OCI-LY3 (cell line): ENCODE results near the gene PLEK2.
A peak's percentile ranks its signal among the peaks of the same experiment; 100 is the strongest.
"Not testable (repeated sequence)": the region's sequence is repeated elsewhere in the genome, so short reads cannot be mapped to it uniquely, and the experiment has no call there.

Experiments
- H2AFZ ChIP-seq: fragments of 200-600, 300-600 bp; shearing (Covaris generic); 2 replicates; pipeline ENCODE4 v1.6.0; 2014; ENCODE audit warnings: antibody characterized with exemption, low read depth, low read length
- H3K27ac ChIP-seq: fragments of 200-600, 300-600 bp; sonication (generic); 2 replicates; pipeline ENCODE4 v1.5.1; 2014; ENCODE audit warnings: mild to moderate bottlenecking, low read length, moderate library complexity, mixed read lengths
- H3K27me3 ChIP-seq: fragments of 200-600, 300-600 bp; sonication (generic); 2 replicates; pipeline ENCODE4 v1.6.1; 2014; ENCODE audit warnings: low read depth, low read length, mixed read lengths
- H3K36me3 ChIP-seq: fragments of 200-600, 300-600 bp; sonication (generic); replicated peaks from 2 replicates; pipeline ENCODE3; 2014; ENCODE audit warnings: low read depth, low read length, mixed read lengths
- H3K4me1 ChIP-seq: fragments of 300-600, 200-600 bp; sonication (generic); 2 replicates; pipeline ENCODE4 v1.6.1; 2014; ENCODE audit warnings: low read length, mixed read lengths
- H3K4me2 ChIP-seq: fragments of 200-600, 300-600 bp; sonication (generic); 2 replicates; pipeline ENCODE4 v1.6.1; 2014; ENCODE audit warnings: low read length, mixed read lengths
- H3K4me3 ChIP-seq: fragments of 300-600, 200-600 bp; sonication (generic); 2 replicates; pipeline ENCODE4 v1.5.1; 2014; ENCODE audit warnings: antibody characterized with exemption, mild to moderate bottlenecking, low read length, moderate library complexity
- H3K79me2 ChIP-seq: fragments of 300-600, 200-600 bp; shearing (Covaris generic); 2 replicates; pipeline ENCODE4 v1.6.1; 2014; ENCODE audit warnings: mild to moderate bottlenecking, low read length, mixed read lengths
- H3K9ac ChIP-seq: fragments of 300-600, 200-600 bp; shearing (Covaris generic); 2 replicates; pipeline ENCODE4 v1.6.0; 2014; ENCODE audit warnings: mild to moderate bottlenecking, low read length, moderate library complexity
- H3K9me3 ChIP-seq: fragments of 200-600, 300-600 bp; shearing (Covaris generic); 2 replicates; pipeline ENCODE4 v1.6.1; 2014; ENCODE audit warnings: low read length, mixed read lengths; ENCODE audit not compliant: insufficient read depth
- H4K20me1 ChIP-seq: fragments of 200-600, 300-600 bp; sonication (generic); 2 replicates; pipeline ENCODE4 v1.6.1; 2016; ENCODE audit warnings: low read length, mixed read lengths; ENCODE audit not compliant: insufficient read depth
- EZH2phosphoT487 ChIP-seq: fragments of 200-600 bp; shearing (Covaris generic); IDR thresholded peaks from 2 replicates; pipeline ENCODE4 v1.6.1; 2018; ENCODE audit warnings: antibody characterized with exemption, mixed run types, low read depth
- TF ChIP-seq, protein P1 (sequence below): fragments of 200-600, 300-600 bp; sonication (generic); IDR thresholded peaks from 2 replicates; pipeline ENCODE4 v1.5.1; 2014; ENCODE audit warnings: antibody characterized with exemption, low read length, low read depth

The PLEK2 gene

DNA sequence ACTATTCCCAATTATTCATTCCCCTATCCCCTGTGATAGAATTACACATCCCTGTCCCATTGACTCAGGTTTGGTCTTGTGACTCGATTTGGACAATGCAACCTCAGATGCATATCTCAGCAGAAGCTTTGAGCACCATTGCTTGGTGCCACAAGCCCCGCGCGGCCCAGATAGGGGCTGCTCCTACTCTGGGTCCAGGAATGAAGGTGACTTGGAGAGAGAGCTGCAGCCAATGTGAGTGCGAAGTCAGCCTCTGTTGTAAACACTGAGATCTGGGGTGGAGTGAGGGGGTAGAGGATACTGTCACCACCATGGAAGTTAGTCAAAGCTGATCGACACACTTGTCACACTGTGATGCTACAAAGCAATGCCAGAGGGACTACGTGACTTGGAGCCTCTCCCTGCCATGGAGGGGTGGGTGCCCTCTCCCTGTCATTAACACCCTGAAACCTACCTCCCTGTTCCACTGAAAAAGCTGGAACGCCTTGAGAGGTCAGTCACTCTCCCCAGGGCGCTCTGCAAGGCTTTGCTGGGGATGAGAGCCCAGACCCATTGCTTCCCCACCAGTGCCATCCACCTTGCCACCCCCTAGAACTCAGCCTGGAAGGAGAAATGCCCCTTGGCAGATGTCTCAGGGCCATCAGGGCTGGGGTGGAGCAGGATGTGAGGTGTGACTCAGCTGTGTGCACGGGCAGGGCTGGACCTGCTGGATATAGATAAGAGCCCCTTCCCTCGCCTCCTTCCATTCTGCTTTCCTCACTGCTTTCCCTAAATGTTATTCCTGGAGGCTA, 6.6 kb upstream of the PLEK2 start:
- Histone ChIP-seq H2AFZ (no peak overlapping the region), H4K20me1 (no peaks in the 10 kb centered on the region), H3K27me3 (peaks cover 17% of the 10 kb centered on the region), H3K27ac (no peak overlapping the region), H3K4me1 (peaks cover 16% of the 10 kb centered on the region), H3K9ac (no peak overlapping the region), H3K4me3 (no peak overlapping the region), H3K4me2 (no peak overlapping the region), H3K36me3 (no peaks in the 10 kb centered on the region), H3K9me3 (no peaks in the 10 kb centered on the region), H3K79me2 (no peaks in the 10 kb centered on the region)
- TF ChIP-seq, protein P1, sequence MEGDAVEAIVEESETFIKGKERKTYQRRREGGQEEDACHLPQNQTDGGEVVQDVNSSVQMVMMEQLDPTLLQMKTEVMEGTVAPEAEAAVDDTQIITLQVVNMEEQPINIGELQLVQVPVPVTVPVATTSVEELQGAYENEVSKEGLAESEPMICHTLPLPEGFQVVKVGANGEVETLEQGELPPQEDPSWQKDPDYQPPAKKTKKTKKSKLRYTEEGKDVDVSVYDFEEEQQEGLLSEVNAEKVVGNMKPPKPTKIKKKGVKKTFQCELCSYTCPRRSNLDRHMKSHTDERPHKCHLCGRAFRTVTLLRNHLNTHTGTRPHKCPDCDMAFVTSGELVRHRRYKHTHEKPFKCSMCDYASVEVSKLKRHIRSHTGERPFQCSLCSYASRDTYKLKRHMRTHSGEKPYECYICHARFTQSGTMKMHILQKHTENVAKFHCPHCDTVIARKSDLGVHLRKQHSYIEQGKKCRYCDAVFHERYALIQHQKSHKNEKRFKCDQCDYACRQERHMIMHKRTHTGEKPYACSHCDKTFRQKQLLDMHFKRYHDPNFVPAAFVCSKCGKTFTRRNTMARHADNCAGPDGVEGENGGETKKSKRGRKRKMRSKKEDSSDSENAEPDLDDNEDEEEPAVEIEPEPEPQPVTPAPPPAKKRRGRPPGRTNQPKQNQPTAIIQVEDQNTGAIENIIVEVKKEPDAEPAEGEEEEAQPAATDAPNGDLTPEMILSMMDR, result no peak
- no peak for TF ChIP-seq EZH2phosphoT487

DNA sequence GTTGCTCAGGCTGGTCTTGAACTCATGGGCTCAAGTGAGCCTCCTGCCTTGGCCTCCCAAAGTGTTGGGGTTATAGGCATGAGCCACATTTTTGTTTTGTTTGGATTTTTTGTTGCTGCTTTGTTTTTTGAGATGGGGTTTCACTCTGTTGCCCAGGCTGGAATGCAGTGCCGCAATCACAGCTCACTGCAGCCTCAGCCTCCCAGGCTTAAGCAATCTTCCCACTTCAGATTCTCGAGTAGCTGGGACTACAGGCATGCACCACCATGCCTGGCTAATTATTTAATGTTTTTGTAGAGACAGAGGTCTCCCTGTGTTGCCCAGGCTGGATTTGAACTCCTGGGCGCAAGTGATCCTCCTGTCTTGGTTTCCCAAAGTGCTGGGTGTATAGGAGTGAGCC, 5.7 kb upstream of the PLEK2 start:
- H3K4me3 ChIP-seq, result no peak overlapping the region
- peaks cover 13% of the 10 kb centered on the region for H3K27me3 ChIP-seq
- H3K4me1 ChIP-seq, result peaks cover 16% of the 10 kb centered on the region
- H3K36me3 ChIP-seq, result no peaks in the 10 kb centered on the region
- H3K9ac ChIP-seq, result no peak overlapping the region
- H3K79me2 ChIP-seq, result no peaks in the 10 kb centered on the region
- H3K4me2 ChIP-seq, result no peak overlapping the region
- H2AFZ ChIP-seq, result no peak overlapping the region
- H3K27ac ChIP-seq, result no peak overlapping the region
- H4K20me1 ChIP-seq, result no peaks in the 10 kb centered on the region
- no peaks in the 10 kb centered on the region for H3K9me3 ChIP-seq
- TF ChIP-seq, protein P1, result no peak
- no peak for TF ChIP-seq EZH2phosphoT487

- H3K79me2 ChIP-seq, result no peaks in the 10 kb centered on the region
- H2AFZ ChIP-seq, result no peak overlapping the region
- TF ChIP-seq, protein P1, result no peak
- no peak for TF ChIP-seq EZH2phosphoT487
Measured at GRCh38 chr14:67416810-67417209, 4.8 kb upstream of the PLEK2 start.

DNA sequence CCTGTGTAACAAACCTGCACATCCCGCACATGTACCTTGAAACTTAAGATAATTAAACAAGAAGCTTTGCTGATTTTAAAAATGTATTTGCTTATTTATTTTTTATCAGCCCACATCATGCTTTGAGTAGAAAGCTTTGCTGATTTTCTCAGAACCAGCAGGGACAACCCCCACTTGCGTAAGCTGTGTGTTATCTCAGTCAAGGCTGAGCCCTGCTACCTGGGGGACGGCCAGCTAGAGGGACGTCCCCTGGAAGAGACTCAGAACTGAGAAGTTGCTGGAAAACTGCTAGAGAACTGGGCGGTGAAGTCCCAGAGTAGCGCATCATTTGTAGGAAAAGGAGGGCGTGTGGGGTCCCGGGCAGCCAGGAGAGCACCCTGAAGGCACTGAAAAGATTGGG, 4.1 kb upstream of the PLEK2 start:
- no peaks in the 10 kb centered on the region for H3K36me3 ChIP-seq
- H3K4me1 ChIP-seq, result peaks cover 16% of the 10 kb centered on the region
- H3K9ac ChIP-seq, result no peak overlapping the region
- no peaks in the 10 kb centered on the region for H3K79me2 ChIP-seq
- TF ChIP-seq EZH2phosphoT487, result no peak
- TF ChIP-seq, protein P1, result no peak
- no peaks in the 10 kb centered on the region for H3K9me3 ChIP-seq
- peak overlapping the region; percentile 37; the same call in 1 of the 2 replicates for H3K4me3 ChIP-seq
- no peak overlapping the region for H3K27ac ChIP-seq
- peak overlapping the region; percentile 63 for H3K4me2 ChIP-seq
- peaks cover 13% of the 10 kb centered on the region for H3K27me3 ChIP-seq
- H4K20me1 ChIP-seq, result no peaks in the 10 kb centered on the region
- H2AFZ ChIP-seq, result no peak overlapping the region

More at GRCh38 chr14:67416810-67417209, 4.8 kb upstream of the PLEK2 start:
- H3K36me3 ChIP-seq, result no peaks in the 10 kb centered on the region
- no peaks in the 10 kb centered on the region for H3K9me3 ChIP-seq
- H3K4me1 ChIP-seq, result peaks cover 16% of the 10 kb centered on the region
- no peak overlapping the region for H3K27ac ChIP-seq
- peak overlapping the region; percentile 37; the same call in 1 of the 2 replicates for H3K4me3 ChIP-seq
- H3K4me2 ChIP-seq, result peak overlapping the region; percentile 63
- no peak overlapping the region for H3K9ac ChIP-seq
- peaks cover 13% of the 10 kb centered on the region for H3K27me3 ChIP-seq
- no peaks in the 10 kb centered on the region for H4K20me1 ChIP-seq

- H3K9me3 ChIP-seq, H4K20me1 ChIP-seq, H3K79me2 ChIP-seq, H3K27ac ChIP-seq, H3K4me3 ChIP-seq, H3K36me3 ChIP-seq, H2AFZ ChIP-seq, H3K9ac ChIP-seq: not testable (repeated sequence)
- H3K27me3 ChIP-seq, result peaks cover 13% of the 10 kb centered on the region
- peak overlapping the region; percentile 63; the same call in 1 of the 2 replicates for H3K4me2 ChIP-seq
- peaks cover 16% of the 10 kb centered on the region for H3K4me1 ChIP-seq
Measured at GRCh38 chr14:67415610-67416009, 3.6 kb upstream of the PLEK2 start.
